ENCODE measurements around the gene EVL.

DNA sequence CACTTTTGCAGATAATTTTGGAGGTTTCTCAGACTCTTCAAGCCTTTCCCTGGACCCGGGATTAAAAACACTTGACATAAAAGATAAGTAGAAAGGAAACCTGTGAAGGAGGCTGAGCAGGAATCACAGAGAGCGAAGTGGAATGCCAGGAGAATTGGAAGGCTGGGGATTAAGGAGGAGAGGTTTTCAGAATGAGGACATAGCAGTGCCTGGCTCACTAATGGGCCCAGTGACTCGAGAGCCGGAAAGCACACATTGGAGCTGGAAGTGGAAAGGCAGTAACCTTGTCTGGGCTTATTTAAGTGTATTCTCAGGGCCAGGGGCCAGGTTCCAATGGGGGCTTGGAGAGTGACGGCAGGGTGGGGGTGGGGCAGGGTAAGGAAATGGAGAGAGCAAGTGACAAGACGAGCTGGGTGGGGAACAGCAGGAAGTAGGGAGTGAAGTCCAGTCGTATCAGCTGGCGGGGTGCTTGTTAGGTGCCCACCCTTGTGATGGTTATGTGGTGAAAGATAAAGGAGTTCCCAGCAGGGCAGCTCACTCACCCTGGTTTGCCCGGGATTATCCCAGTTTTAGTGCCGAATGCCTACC, 13.1 kb downstream of the EVL start:
- TF ChIP-seq ESRRG (CRISPR knock-in tag; IDR thresholded peaks at IDR 0.05) (no peak), ZFP30 (CRISPR knock-in tag; IDR thresholded peaks at IDR 0.05) (no peak), ZC3H10 (CRISPR knock-in tag; IDR thresholded peaks at IDR 0.05) (no peak), BACH2 (CRISPR knock-in tag; IDR thresholded peaks at IDR 0.05; ENCODE audit: borderline replicate concordance) (no peak), RARB (CRISPR knock-in tag; IDR thresholded peaks at IDR 0.05) (no peak), ISL1 (CRISPR knock-in tag; IDR thresholded peaks at IDR 0.05) (no peak), ZNF8 (CRISPR knock-in tag; IDR thresholded peaks at IDR 0.05) (no peak), SNAI2 (CRISPR knock-in tag; IDR thresholded peaks at IDR 0.05) (no peak), OSR1 (CRISPR knock-in tag; IDR thresholded peaks at IDR 0.05) (no peak)
- TF ChIP-seq, protein P1, sequence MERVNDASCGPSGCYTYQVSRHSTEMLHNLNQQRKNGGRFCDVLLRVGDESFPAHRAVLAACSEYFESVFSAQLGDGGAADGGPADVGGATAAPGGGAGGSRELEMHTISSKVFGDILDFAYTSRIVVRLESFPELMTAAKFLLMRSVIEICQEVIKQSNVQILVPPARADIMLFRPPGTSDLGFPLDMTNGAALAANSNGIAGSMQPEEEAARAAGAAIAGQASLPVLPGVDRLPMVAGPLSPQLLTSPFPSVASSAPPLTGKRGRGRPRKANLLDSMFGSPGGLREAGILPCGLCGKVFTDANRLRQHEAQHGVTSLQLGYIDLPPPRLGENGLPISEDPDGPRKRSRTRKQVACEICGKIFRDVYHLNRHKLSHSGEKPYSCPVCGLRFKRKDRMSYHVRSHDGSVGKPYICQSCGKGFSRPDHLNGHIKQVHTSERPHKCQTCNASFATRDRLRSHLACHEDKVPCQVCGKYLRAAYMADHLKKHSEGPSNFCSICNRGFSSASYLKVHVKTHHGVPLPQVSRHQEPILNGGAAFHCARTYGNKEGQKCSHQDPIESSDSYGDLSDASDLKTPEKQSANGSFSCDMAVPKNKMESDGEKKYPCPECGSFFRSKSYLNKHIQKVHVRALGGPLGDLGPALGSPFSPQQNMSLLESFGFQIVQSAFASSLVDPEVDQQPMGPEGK (CRISPR knock-in tag; IDR thresholded peaks at IDR 0.05; ENCODE audit: borderline replicate concordance), result no peak

All from SK-N-SH treated with all-trans-retinoic acid at 6 μM for 48 hours (cell line).